A204.1 (cell line): ENCODE data around the gene GGTLC3.
"Not testable (repeated sequence)": the region's sequence is repeated elsewhere in the genome, so short reads cannot be mapped to it uniquely, and the experiment has no call there.

Experiments
- FAIRE-seq: peaks from 2 replicates; lab custom pipeline; 2012; peaks lifted over from hg19 to GRCh38; lab: Jason Lieb, UNC

Gene GGTLC3

DNA sequence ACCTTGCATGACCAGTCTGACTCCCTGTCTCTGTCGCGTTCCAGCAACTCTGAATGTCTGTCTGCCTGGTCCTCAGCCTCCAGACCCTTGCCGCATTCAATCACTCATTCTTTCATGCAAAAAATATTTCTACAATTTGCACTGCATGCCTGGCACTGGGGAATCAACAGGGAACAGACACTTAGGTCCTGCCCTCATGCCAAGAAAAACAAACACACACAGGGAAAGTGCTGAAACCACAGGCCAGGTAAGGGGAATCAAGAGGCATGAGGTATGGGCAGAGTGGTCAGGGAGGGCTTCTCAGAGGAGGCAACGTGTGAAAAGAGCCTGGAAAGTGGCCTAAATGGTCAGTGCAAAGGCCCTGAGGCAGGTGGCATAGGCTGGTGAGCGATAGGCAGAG lies at the start of gene GGTLC3:
TSS of gene GGTLC3 (minus strand) at position 101 of the 400 bp plus-strand sequence. CDS start 264 bp downstream, outside the sequence.
- FAIRE-seq = not testable (repeated sequence)

DNA sequence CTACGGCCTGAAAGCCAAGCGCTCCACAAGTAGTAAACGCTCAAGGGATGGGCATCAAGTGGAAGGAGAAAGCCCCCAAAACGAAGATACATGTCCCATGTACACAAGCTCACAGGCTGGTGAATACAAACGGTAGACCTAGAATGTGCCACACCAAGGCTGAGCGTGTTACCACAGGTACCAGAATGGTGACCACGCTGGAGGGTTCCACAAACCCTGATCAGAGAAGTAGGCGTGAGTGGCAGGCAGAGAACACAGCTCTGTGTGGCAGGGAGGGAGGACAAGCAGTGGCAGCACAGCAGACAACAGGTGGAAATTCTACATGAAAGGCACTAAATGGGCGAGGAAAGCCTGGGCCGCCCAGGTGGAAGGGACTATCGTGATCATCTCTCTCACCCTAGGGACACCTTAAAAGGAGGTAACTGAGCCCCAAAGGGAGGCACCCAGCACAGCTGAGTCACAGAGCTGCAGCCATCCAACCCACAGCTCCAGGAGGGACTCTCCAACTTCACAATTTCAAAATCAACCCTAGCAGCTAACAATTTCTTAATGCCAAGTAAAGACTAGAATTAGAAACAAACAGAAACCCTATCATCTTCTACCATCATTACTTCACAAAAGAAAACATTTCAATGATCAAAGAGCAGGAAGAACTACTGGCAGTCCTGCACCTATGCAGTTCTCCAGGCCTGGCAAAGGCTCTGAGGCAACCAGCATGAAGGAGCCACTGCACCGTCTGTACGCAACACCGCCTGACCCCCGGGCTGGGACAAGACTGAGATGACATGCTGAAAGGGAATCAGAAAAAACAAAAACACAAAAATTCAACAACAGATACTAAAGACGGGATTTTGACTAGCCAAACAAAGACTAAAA lies 42.4 kb upstream of the GGTLC3 start:
- FAIRE-seq = not testable (repeated sequence)

DNA sequence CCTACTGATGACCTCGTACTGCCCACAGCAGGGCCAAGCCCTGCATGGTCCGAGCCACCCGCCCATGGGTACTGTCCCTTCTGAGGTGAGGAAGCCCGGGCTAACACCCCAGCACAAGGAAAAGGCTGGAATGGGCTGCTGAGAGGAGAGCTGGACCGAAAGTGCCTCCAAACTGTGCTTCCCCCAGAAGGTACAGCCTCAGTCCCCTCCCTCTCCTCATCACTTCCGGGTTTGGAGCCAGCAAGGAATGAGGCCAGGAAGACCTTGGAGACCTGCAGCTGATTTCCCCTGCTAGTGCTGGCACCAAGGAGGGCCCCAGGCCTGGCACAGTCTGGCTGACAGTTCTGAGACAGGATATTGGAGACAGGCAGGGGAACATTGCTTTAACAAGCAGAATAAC lies 41.0 kb upstream of the GGTLC3 start:
- FAIRE-seq = not testable (repeated sequence)

DNA sequence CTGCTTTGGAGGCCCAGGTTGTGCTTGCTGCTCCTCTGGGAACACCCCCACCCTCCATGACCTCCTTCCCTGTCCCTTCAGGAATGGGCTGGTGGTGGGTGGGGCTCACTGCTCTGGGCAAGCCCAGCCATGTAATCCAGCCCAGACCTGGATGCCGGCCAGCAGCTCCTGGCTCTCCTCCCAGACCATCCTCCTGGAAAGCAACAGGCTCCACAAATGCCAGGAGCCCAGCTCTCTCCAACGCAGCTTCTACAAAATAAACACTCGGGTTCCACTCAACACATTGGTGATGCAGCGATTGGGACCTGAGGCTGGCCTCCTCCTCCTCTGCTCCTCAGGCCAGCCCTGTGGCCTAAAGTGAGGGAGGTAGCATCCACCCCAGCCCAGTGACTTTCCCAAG lies 40.6 kb upstream of the GGTLC3 start:
- FAIRE-seq = not testable (repeated sequence)

DNA sequence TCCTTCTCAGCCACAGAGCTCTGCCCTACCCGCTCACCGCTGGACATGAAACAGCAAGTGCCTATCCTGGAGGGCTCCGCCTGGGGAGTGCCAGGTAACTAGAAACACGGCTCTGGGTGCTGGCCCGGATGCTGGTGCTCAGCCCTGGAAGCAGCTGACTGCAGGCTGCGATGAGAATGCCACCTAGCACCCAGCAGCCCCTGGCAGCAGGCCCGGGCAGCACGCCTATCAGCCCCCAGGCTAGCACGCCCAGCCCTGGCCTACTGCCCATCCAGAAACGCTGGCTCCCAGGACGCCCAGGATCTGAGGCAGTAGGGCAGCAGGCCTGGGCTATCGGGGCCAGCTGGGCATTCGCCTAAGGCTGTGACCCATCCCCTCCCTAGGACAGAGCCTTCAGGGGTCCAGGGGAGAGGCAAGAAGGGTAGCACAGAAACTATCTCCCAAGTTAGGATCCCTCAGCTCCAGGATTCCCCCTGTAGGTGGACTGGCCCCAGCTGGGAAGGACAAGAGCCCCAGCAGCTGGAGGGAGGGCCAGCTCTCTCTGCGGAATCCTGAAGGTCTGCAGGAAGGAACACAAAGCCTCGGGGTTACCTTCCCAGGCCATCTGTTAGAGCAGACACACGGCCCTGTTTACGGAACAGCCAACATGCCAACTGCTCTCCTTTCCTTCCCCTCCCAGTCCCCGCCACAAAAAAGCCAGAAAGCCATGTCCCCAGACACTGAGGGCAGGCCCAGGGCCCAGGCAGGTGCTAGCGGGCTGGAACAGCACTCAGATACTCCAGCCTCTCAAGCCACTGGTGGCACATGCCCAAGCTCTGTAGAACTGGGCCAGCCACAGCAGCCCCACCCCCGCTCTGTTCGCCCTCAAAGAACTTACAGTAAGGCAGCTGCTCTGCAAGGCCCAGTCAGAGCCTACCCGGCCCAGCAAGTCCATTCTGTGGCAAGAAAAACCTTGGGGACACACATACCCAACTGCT lies 36.6 kb upstream of the GGTLC3 start:
- FAIRE-seq = not testable (repeated sequence)

DNA sequence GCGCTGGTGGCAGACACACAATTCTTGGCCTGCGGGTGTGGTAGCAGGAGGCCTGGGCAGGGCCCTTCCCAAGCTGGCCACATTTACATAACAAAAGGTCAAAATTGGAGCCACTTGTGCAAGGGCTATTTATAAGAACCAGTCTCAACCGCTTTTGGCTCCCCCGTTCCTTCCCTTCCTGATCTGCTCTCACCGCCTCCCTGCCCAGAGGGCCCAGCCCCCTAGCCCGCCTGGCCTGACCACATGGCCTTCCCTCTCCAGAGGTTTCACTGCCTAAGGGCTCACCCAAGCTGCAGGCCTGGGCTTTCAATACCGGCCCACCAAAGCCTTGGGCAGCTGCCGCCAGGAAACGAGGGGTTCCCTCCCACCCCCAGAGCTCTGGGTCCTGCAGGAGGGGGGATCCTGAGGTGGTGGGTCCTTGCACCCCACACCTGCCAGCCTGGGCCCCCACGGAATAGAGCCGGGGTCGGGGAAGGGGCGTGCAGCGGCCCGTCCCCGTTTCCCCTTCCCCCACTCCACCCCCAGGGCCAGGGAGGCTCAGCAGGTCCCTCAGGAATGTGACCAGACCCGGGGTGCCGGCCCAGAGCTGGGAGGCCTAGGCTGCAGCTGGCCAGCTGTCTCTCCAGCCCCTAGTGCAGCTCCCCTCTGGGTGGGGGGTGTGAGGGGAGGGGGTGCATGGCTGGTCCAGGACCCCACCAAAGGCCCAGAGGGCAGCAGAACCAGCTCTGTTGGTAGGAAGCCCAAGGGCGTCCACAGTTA lies 35.1 kb upstream of the GGTLC3 start:
- not testable (repeated sequence) for FAIRE-seq

DNA sequence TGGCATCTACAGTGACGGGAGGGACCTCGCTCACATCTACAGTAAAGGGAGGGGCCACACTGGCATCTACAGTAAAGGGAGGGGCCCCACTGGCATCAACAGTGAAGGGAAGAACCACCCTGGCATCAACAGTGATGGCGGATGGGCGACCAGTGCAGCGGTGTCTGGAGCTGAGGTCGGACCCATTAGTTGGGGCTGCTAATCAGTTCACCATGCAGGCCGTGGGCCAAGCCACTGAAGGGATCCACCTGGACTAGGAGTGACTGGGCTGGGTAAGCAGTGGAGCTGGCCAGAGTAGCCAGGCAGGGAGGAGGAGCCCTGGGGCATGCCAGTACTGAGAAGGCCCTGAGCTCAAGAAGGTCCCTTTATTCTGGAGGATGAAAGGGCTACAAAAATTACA lies 33.1 kb upstream of the GGTLC3 start:
- not testable (repeated sequence) for FAIRE-seq

DNA sequence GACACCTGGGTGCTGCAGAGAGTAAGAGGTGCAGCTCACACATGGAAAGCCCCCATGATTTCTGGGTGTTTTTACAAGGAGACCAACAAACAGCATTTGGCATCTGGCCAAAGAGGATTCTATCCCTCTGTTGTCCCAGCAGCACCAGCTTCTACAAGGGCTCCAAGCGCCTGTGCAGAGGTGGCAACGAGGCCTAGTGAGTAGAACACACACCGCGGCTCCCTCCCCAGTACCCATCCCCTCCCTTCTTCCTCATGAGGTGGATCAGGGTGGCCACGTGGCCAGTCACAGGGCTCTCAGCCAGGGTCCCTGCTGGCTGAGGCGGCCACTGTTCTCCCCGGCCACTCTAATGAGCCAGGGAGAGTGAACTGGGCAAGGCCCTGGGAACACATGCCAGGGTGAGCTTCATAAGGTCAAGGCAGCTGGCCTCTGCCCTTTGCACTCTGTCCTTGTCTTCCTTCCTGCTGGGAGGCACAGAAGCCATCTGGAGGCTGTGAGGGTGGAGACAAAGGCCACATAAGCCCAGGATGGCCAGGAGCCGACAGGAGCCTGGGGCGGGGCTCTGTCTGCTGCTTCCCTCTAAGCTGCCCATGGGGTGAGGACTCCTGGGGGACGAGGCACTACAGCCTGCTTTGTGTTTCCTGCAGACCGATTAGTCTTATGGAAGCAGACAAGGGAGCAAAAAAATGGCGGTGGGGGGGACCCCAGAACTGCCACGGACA lies 31.7 kb upstream of the GGTLC3 start:
- not testable (repeated sequence) for FAIRE-seq

DNA sequence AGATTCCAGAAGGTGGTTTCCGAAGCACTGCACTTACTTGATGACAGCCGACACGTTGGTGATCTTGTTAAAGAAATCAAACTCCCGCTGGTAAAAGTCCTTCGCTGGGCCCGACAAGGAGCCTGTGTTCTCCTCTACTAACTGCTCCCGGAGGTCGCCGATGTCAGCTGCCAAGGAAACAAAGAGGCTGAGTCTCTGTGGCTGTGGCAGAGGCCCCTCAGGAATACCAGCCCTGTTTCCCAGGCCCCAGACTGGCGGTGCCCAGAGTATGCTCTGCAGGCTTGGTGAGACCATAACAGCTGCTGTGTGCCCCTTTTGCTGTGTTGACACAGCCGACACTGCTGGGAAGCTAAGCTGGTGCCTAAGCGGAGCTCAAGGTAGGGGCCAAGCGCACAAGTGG lies 26.7 kb upstream of the GGTLC3 start:
- not testable (repeated sequence) for FAIRE-seq

DNA sequence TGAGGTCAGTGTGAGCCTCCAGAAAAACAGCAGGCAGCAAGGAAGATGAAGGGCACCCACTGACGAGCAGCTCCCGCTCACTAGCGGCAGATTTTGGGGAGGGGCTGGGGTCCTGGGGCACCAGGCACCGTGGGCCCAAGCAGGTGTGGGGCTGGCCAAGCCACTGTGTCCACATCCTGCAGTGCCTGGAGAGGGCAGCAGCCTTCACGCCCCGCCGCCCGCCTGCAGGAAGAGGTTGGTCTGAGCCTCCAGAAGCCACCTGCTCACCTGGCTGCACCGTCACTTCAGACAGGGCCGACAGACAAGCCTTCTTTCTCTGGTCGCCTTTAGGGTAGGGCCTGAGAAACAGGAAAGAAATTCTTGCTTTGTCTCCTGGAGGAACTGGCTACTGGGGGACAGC lies 25.4 kb upstream of the GGTLC3 start:
- FAIRE-seq = not testable (repeated sequence)

DNA sequence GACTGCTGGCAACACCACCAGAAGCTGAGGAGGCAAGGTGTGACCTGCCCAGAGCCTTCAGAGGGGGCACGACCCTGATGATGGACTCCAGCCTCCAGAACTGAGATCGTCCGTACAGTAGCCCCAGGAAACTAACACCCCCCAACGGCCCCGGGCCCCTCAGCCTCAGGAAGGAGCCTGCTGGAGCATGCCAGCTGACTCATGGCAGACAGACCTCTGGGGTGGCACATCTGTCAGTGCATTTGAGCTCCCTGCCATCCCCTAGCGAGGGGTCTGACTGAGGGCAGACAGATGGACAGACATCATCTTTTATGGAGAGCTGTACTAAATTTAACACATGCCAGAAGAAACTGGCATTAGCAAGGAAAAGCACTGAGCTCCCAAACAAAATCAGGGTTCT lies 22.0 kb upstream of the GGTLC3 start:
- not testable (repeated sequence) for FAIRE-seq

DNA sequence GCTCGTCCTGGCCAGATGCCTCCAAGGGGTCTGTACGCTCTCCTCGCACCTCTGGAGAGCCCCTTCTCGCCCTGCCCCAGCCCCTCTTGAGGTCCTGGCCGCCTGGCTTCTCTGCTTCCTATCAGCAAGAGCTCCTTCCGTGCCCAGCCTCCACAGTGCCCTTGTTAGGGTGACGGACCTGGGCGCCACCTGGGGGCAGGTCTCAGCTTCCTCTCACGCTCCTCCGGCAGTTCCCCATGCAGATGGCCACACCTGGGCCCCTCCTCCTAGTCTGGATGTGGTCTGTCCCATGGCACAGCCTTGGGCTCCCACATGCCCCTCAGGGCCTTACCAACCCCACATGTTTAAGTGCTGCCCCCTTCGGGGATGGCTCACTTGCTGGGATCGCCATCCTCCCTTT lies 16.4 kb upstream of the GGTLC3 start:
- not testable (repeated sequence) for FAIRE-seq

DNA sequence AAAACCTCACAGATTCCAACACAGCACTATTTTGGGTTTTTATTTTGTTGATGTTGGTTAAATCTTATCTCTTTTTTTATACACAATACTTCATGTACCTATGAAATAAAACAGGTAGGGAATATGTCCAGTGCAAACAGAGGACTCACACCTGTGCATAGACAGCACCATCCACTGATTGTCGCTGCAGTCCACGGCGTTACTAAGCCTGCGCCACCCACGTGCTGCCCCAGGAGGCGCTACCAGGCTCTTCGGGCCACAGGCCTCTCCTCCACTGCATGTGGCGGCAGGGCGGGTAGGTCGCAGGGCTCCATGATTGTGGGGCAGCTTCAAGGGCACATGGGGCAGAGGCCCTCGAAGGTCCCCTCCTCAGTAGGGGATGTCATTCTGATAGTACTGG lies 15.7 kb upstream of the GGTLC3 start:
- FAIRE-seq = not testable (repeated sequence)

DNA sequence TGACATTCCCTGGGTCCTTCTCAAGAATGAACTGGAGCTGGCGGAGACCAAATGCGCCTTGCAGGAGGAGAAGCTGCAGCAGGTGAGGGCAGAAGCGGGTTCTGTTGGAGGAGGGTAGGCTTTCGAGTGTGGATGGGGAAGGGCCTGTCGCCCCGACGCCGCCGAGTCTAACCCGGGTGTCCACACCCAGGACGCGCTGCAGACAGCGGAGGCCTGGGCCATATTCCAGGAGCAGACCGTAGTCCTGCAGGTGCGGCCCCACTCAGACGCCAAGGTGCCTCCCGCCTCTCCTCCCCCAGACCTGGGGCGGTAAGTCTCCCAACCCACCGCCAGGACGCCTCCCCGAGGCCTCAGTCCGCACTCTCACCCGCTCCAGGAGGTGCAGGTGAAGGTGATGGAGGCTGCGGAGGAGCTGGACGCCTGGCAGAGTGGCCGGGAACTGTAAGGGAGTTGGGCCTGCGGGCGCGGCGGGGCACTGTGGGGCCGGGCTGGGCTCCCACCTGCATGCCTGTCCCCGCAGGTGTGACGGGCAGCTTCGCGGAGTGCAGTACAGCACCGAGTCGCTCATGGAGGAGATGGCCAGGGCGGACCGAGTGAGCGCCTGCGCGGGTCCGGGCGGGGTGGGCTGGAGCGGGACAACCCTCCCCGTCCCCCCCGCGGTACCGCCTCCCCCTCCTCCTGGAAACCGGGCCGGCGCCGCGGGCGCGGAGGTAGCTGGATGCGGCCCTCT lies 11.6 kb upstream of the GGTLC3 start:
- not testable (repeated sequence) for FAIRE-seq

DNA sequence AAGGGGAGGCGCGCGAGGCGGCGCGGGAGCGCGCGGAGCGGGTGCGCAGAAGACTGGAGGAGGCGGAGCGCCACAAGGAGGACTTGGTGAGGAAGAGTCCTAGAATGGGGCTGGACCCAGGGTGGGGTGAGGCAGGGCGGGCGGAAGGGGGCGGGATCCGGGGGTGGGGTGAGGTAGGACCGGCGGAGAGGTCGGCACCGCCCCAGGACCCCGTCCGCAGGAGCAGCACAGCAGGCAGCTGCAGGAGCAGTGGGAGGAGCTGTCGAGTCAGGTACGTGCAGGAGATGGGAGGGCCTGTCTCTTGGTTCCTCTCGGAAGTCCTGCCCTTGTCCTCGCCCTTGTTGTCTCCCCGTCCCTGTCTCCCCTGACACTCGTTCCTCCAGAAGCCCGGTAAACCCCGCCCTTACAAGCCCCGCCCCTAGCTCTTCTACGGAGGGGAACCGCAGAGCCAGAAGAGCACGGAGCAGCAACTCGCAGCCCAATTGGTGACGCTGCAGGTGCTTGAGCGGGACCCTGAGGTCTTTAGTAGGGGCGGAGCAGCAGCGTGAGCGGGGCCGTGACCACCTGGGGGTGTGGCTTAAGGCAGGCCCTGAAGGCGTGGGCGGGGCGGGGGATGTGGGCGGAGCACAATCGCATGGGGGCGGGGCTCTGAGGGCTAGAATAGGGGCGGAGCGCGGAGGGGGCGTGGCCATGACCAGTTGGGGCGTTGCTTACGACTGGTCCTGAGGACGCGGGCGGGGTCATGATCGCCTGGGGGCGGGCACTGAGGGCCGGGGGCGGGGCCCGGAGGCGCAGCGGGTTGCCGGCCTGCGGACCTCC lies 10.8 kb upstream of the GGTLC3 start:
- not testable (repeated sequence) for FAIRE-seq

DNA sequence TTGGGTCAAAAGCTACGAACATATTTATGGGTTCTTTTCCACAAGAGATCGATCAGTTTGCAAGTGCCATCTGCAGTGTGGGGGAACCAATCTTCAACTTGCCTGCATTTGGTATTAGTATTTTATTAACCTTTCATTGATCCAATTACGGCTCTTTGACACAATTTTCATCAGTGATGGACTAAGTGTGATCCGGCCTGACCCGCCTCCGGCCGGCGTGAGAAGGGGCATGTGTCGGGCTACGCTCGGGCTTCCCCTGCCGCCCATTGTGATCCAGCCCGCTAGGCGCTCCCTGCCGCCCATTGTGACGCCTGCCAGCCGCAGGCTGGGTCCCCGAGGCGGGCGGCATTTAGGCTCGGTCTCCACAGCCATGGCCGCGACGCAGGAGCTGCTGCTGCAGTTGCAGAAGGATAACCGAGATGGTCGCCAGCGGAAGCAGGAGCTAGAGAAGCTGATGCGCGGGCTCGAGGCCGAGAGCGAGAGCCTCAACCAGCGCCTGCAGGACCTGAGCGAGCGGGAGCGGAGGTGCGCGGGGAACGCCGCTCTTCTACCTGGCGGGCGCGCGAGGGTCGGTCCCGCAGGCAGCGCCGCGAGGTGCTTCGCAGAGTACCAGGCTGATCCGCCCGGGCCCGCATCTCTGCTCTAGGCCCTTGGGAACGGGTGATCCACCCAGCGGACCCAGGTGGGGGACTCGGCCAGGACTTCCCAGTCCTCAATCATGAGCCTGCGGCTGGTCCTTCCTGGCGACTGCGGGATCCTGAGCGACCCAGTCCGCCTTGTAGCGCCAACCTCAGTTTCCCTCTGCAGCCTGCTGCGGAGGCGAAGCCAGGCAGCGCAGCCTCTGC lies 10.0 kb upstream of the GGTLC3 start, which contains the start of gene TMEM191B:
TSS of gene TMEM191B (plus strand) at position 51 of the 845 bp plus-strand sequence. CDS start at position 230, 179 bp downstream.
- not testable (repeated sequence) for FAIRE-seq

DNA sequence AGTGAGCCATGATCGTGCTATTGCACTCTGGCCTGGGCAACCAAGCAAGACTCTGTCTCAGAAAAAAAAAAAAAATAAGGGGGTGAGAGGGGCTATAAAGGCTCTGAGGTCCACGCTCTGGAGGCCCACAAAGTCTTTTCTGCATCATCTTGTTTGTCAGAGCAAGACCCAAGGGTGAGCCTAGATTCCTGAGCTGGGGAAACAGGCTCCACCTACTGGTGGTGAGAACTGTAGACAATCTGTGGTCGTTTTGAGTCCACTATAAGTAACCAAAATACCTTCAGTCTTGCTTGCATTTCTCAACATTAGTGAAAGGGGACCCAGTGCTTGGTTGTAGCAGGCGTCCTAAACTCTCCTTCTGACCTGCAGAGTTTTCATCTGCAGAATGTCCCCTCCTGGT lies 5.4 kb upstream of the GGTLC3 start:
- not testable (repeated sequence) for FAIRE-seq

DNA sequence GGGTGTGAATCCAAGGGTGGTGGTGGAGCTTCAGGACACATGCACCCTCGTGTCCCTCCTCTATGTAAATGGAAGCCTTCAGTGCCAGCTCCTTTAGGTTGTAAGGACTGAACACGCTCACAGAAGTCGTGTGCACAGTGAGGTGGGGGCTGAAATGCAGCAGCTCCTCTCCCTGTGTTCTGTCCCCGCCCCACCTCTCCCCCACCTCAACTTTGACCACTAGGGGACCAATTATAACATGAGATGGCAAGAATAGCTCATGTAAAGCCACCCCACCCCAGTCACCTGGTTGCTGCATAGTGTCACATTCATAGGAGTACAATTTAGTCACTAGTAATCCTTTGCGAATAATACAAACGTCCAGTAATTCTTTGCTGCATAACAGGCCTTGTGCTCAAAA lies 4.8 kb upstream of the GGTLC3 start:
- not testable (repeated sequence) for FAIRE-seq

DNA sequence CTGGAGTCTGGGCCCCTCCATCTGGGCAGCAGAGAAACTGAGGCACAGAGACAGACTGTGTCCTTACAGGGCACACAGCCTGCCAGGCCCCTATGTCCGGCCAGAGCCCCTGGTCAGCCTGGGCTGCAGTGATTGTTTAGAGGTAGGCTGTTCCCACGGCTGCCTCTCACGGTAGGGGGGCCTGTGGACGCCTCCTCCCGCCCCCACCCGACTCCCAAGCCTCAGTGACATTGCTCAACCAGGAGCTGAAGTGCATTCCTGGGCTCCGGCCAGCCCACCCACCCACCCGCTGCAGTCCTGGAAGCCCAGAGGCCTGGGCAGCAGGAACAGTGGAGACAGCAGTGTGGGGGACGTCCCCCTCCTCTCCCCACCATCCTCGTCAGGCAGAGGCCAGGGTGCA lies 4.5 kb downstream of the GGTLC3 start:
- not testable (repeated sequence) for FAIRE-seq
